HG03064 (cell line): ENCODE measurements around the gene PIK3C2B.
A peak's percentile ranks its signal among the peaks of the same experiment; 100 is the strongest.

Experiments used
- ATAC-seq: cut with Tn5 transposase; IDR thresholded peaks from one replicate; pipeline ENCODE4 v1.9.1; 2021; ENCODE audit warnings: low read depth; ENCODE audit not compliant: unreplicated experiment

The PIK3C2B gene

DNA sequence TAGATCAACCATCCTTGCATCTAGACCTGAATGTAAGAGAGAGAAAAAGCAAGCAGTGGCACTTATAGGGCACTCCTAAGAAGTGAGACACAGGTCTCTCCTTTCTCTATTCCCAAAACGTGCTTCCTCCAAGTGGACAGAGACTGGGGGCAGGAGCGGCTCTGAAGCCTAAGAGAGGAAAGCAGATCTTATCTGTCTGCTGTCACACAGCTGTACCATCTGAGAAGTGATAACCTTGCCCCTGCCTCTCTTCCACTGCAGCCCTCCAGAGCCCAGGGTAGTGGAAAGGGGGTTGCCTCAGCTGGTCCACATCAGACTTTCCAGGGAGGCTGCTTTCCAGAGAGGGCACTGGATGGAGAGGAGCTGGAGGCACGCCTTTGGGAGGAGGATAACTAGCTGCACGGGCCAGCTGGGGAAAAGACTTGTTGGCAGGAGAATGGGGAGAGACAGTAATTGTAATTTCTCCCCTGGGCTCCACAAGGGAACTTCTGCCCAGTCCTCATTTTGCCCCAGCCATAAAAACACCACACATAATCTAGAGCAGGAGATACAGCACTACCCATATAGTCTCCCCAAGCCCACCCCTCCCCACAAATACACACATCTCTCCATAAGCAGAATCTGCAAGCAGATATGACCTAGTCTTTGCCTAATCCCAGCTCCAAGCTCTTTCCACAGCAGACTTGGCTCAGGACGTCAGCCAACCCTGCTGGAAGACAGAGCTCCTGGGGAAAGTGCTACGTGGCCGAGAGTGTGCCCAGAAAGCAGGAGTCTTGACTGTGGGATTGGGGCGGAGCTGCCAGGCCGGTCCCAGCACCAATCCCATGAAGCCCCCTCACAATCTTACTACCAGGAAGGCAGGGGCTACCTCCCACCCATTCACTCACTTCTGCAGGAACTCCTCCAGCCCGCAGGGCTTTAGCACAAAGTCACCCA lies 31.2 kb downstream of the PIK3C2B start:
- no peak for ATAC-seq

GRCh38 chr1:204462229-204462561 lies 32.4 kb downstream of the PIK3C2B start:
- no peak for ATAC-seq

GRCh38 chr1:204461331-204462228 lies 33.0 kb downstream of the PIK3C2B start:
- no peak for ATAC-seq

DNA sequence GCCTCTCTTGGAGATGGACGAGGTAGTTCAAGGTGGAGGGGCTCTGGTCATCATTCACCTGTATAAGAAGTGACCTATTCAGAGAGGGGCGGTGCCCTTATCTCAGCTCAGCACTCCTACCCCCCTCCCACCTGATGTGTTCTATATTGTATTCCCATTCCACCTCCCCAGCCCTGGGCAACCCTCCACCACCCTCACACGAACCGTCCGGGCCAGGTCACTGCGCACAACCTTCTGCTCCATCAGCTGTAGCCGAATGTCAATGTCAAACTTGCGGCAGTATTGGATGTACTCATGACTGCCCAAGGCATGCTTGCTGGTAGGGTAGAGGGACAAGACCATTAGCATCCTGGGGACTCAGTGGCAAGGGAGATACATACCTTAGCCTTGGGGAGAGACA lies 34.3 kb downstream of the PIK3C2B start:
- ATAC-seq, result no peak

DNA sequence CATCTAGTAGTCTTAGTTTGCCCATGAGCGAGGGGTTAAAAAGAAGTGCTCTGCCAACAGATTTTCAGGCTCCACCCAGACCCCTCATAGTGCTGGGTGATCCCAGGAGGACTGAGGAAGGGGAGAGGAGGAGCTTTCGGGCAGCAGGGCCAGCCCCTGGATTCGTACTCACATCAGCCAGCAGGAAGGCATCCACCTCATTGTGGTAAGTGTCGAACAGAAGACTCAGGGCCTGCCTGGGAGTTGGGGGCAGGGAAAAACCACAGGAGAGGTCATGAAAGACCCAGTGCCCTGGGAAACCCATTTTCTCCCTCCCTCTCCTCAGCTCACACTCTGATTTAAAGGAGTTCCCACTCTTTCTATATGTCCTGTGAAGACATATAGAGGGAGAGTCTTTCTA lies 34.9 kb downstream of the PIK3C2B start:
- no peak for ATAC-seq

GRCh38 chr1:204457666-204458065 lies 36.9 kb downstream of the PIK3C2B start:
- no peak for ATAC-seq

GRCh38 chr1:204456826-204457442 lies 37.7 kb downstream of the PIK3C2B start:
- ATAC-seq, result no peak

GRCh38 chr1:204455831-204456145 lies 38.8 kb downstream of the PIK3C2B start:
- ATAC-seq, result no peak

GRCh38 chr1:204455063-204455830 lies 39.4 kb downstream of the PIK3C2B start:
- no peak for ATAC-seq

DNA sequence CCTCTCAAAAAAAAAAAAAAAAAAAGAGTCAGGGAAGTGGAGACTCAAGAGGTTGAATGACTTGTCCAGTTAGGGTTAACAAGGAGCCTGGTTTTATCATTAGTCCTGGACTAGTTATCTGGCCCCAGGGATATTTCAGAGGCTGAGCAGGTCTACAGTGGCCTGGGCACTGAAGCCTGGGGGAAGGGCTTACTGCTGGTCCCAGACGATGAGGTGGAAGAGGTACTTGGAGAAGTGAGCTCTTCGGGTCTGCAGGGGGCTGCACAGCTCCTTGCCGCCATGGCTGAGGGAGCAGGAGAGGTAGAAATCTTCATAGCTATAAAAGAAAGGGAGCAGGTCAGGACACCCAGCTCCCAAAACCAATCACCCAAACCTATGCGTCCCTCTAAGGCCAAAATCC lies 40.1 kb downstream of the PIK3C2B start:
- no peak for ATAC-seq

- peak; percentile 59 for ATAC-seq
Measured at GRCh38 chr1:204453141-204453772, 41.3 kb downstream of the PIK3C2B start.

DNA sequence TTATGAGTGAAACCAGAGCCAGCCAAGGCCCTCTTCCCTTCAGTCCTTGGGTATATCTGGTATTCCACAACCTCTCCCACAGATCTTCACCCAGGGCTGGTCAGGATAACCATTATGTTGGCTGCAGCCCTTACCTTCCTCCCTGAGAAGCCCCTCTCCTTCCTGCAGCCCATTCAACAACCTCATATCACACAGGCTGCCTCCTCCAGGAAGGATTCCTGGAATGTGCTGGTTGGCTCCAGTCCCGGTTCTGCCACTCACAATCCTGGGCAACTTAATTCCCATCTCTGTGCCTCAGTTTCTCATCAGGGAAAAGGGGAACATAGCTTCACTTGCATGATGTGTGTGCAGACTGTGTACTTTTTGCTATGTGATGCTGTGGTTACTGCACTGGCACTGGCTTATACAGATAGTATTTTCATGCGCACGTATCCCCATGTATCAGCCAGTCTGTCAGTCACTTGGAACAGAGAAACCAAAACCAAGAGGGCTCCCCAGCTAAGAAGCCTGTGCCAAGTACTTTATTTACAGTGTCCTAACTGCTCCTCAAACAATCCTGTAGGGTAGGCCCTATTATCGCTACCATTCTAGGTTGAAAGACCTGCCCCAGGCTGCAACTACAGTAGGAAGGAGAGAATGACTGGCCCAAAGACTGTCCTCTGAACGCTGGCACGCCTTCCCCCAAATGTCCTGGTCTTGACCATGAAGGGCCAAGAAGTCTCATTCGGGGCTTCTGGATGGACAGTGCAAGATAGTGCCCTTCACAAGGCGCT lies 43.1 kb downstream of the PIK3C2B start:
- ATAC-seq, result no peak

GRCh38 chr1:204450461-204451257 lies 43.9 kb downstream of the PIK3C2B start:
- ATAC-seq, result no peak

- no peak for ATAC-seq
Measured at GRCh38 chr1:204449678-204450280, 44.8 kb downstream of the PIK3C2B start.

GRCh38 chr1:204448991-204449677 lies 45.5 kb downstream of the PIK3C2B start:
- ATAC-seq, result no peak

GRCh38 chr1:204448344-204448964 lies 46.2 kb downstream of the PIK3C2B start:
- ATAC-seq, result no peak

- ATAC-seq, result no peak
Measured at GRCh38 chr1:204447736-204448135, 46.9 kb downstream of the PIK3C2B start.
